Measurements from ENCODE around the gene COX20. TPM values are rescaled to one million over a fixed set of nuclear protein-coding genes. Genes with fewer than 3 reads are reported as not detected.
A peak's percentile ranks its signal among the peaks of the same experiment; 100 is the strongest.

The COX20 gene
- polyA plus RNA-seq, 1 donor (not counting 4 experiments of a cell fraction or from before 2014, with no cell fraction given), result 66.1 TPM

GRCh38 chr1:244860078-244860477 lies 24.6 kb downstream of the COX20 start:
- peak overlapping the region in 1 of 3 experiments; percentile 4 for H3K4me3 ChIP-seq (ENCODE audit: control insufficient read depth in 2 of 3, extremely low read depth in 1 of 3, insufficient read depth in 2 of 3, low read depth in 1 of 3, low read length in 3 of 3)
- H2AFZ ChIP-seq (ENCODE audit: control insufficient read depth, low read length), result no peak overlapping the region
- peaks cover 19% of the 10 kb centered on the region for H3K4me1 ChIP-seq (ENCODE audit: control insufficient read depth, extremely low read depth, insufficient read depth, low read length)
- H3K9me1 ChIP-seq (ENCODE audit: control insufficient read depth, extremely low read depth, insufficient read depth, low read length), result no peaks in the 10 kb centered on the region
- no peak overlapping the region for H3K27ac ChIP-seq (ENCODE audit: control insufficient read depth, insufficient read depth, low read length)
- H3K4me2 ChIP-seq (ENCODE audit: control insufficient read depth, extremely low read depth, insufficient read depth, low read depth, low read length), result peak overlapping the region; percentile 93
- no peaks in the 10 kb centered on the region for H3K27me3 ChIP-seq (ENCODE audit: control insufficient read depth, extremely low read depth, insufficient read depth, low read length)
- peaks cover 28 to 39% of the 10 kb centered on the region in 2 experiments for H3K36me3 ChIP-seq (ENCODE audit: control insufficient read depth in 2 of 2, extremely low read depth in 1 of 2, insufficient read depth in 2 of 2, low read length in 2 of 2)
- no peaks in the 10 kb centered on the region for H3K9me3 ChIP-seq (ENCODE audit: control insufficient read depth, low read depth, low read length)
- H4K20me1 ChIP-seq (ENCODE audit: control insufficient read depth, extremely low read depth, insufficient read depth, low read length), result peaks cover 37% of the 10 kb centered on the region
- peaks cover 87% of the 10 kb centered on the region for H3K79me2 ChIP-seq (ENCODE audit: control insufficient read depth, insufficient read depth, low read length)
- TF ChIP-seq EZH2 (IDR thresholded peaks at IDR 0.05; ENCODE audit: low read length), result no peak
- TF ChIP-seq, protein P1, sequence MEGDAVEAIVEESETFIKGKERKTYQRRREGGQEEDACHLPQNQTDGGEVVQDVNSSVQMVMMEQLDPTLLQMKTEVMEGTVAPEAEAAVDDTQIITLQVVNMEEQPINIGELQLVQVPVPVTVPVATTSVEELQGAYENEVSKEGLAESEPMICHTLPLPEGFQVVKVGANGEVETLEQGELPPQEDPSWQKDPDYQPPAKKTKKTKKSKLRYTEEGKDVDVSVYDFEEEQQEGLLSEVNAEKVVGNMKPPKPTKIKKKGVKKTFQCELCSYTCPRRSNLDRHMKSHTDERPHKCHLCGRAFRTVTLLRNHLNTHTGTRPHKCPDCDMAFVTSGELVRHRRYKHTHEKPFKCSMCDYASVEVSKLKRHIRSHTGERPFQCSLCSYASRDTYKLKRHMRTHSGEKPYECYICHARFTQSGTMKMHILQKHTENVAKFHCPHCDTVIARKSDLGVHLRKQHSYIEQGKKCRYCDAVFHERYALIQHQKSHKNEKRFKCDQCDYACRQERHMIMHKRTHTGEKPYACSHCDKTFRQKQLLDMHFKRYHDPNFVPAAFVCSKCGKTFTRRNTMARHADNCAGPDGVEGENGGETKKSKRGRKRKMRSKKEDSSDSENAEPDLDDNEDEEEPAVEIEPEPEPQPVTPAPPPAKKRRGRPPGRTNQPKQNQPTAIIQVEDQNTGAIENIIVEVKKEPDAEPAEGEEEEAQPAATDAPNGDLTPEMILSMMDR (optimal IDR thresholded peaks at IDR 0.05 in 1 of 3, IDR thresholded peaks at IDR 0.05 in 1 of 3, conservative IDR thresholded peaks at IDR 0.05 in 1 of 3; ENCODE audit: extremely low read depth in 1 of 3, insufficient read depth in 2 of 3, low read length in 3 of 3), result no peak
- H3K9ac ChIP-seq (ENCODE audit: control insufficient read depth, extremely low read depth, insufficient read depth, low read length), result no peak overlapping the region
- dilution Hi-C loops (cut with MboI; ENCODE audit: extremely low pct_ligation_motif_present, low sequenced_read_pairs), result no loop called here
- no peak for DNase-seq (ENCODE audit: low read depth, low spot score)
- FAIRE-seq, result no peak

- FAIRE-seq, result no peak
- Histone ChIP-seq H3K4me2 (ENCODE audit: control insufficient read depth, extremely low read depth, insufficient read depth, low read depth, low read length) (peak overlapping the region; percentile 93), H3K79me2 (ENCODE audit: control insufficient read depth, insufficient read depth, low read length) (peaks cover 77% of the 10 kb centered on the region), H3K9ac (ENCODE audit: control insufficient read depth, extremely low read depth, insufficient read depth, low read length) (peak overlapping the region; percentile 97), H3K36me3 (ENCODE audit: control insufficient read depth in 2 of 2, extremely low read depth in 1 of 2, insufficient read depth in 2 of 2, low read length in 2 of 2) (peaks cover 25 to 30% of the 10 kb centered on the region in 2 experiments), H3K9me1 (ENCODE audit: control insufficient read depth, extremely low read depth, insufficient read depth, low read length) (no peaks in the 10 kb centered on the region), H2AFZ (ENCODE audit: control insufficient read depth, low read length) (no peak overlapping the region), H3K4me1 (ENCODE audit: control insufficient read depth, extremely low read depth, insufficient read depth, low read length) (peaks cover 22% of the 10 kb centered on the region), H3K27me3 (ENCODE audit: control insufficient read depth, extremely low read depth, insufficient read depth, low read length) (no peaks in the 10 kb centered on the region), H3K27ac (ENCODE audit: control insufficient read depth, insufficient read depth, low read length) (peak overlapping the region; percentile 96), H3K4me3 (ENCODE audit: control insufficient read depth in 2 of 3, extremely low read depth in 1 of 3, insufficient read depth in 2 of 3, low read depth in 1 of 3, low read length in 3 of 3) (peak overlapping the region; percentile 77 to 100 (median 88)), H3K9me3 (ENCODE audit: control insufficient read depth, low read depth, low read length) (no peaks in the 10 kb centered on the region), H4K20me1 (ENCODE audit: control insufficient read depth, extremely low read depth, insufficient read depth, low read length) (peaks cover 37% of the 10 kb centered on the region)
- TF ChIP-seq, protein P1 (optimal IDR thresholded peaks at IDR 0.05 in 1 of 3, IDR thresholded peaks at IDR 0.05 in 1 of 3, conservative IDR thresholded peaks at IDR 0.05 in 1 of 3; ENCODE audit: extremely low read depth in 1 of 3, insufficient read depth in 2 of 3, low read length in 3 of 3), result no peak
- TF ChIP-seq EZH2 (IDR thresholded peaks at IDR 0.05; ENCODE audit: low read length), result no peak
- no peak for DNase-seq (ENCODE audit: low read depth, low spot score)
- dilution Hi-C loops (cut with MboI; ENCODE audit: extremely low pct_ligation_motif_present, low sequenced_read_pairs), result no loop called here
These were observed 25.6 kb downstream of the COX20 start for GRCh38 chr1:244860914-244861610.

Measured in keratinocyte (primary cell).